Measurements from ENCODE around the gene PMEL. TPM values are rescaled to one million over a fixed set of nuclear protein-coding genes. Genes with fewer than 3 reads are reported as not detected.

Gene PMEL
- total and polyA plus RNA-seq, 9 of the 15 experiments (the other 6 are each of a cell fraction or from before 2014, with no cell fraction given), result 0.36 to 2.0 (median 0.98) TPM

- no peak for TF ChIP-seq HCFC1 (IDR thresholded peaks at IDR 0.05; ENCODE audit: low read depth, low read length)
- TF ChIP-seq THRA (IDR thresholded peaks at IDR 0.05), result no peak
- TF ChIP-seq PHB2 (IDR thresholded peaks at IDR 0.05; ENCODE audit: low read depth), result no peak
- peak; percentile 85 for TF ChIP-seq PKNOX1 (IDR thresholded peaks at IDR 0.05)
- TF ChIP-seq BMI1 (IDR thresholded peaks at IDR 0.05; ENCODE audit: low read length), result no peak
- no peak for TF ChIP-seq ZNF12 (CRISPR knock-in tag; IDR thresholded peaks at IDR 0.05)
- no peak for TF ChIP-seq LEF1 (IDR thresholded peaks at IDR 0.05)
- no peak for TF ChIP-seq ZNF511 (CRISPR knock-in tag; IDR thresholded peaks at IDR 0.05)
- no peak for TF ChIP-seq HES1 (IDR thresholded peaks at IDR 0.05; ENCODE audit: low read depth)
- TF ChIP-seq SMAD3 (CRISPR knock-in tag; conservative IDR thresholded peaks at IDR 0.05), result no peak
- no peak for TF ChIP-seq THRB (CRISPR knock-in tag; conservative IDR thresholded peaks at IDR 0.05)
- no peak for TF ChIP-seq PRMT5 (CRISPR knock-in tag; IDR thresholded peaks at IDR 0.05)
- TF ChIP-seq MEIS2 (IDR thresholded peaks at IDR 0.05; ENCODE audit: partially characterized antibody), result no peak
Measured at GRCh38 chr12:55927588-55928502, 38.0 kb downstream of the PMEL start, which contains the start of gene PYM1 (continued).
